Prostate gland (tissue), 2 donors: Measurements from ENCODE around the gene CUX1.

Source experiments
- CTCF ChIP-seq, 4 experiments: fragments of 200-600 bp in 2 of 4; fragments of 450-650 bp in 2 of 4; sonication (generic) in 2 of 4; IDR thresholded peaks; 1 replicate in 3 of 4; 2 replicates in 1 of 4; pipeline ENCODE4 v1.5.1; 2016 to 2019; ENCODE audit warnings: antibody characterized with exemption in 4 of 4, mild to moderate bottlenecking in 2 of 4, moderate library complexity in 2 of 4
- POLR2A ChIP-seq: fragments of 450-650 bp; IDR thresholded peaks from one replicate; pipeline ENCODE4 v1.6.1; 2016; ENCODE audit warnings: antibody characterized with exemption, mild to moderate bottlenecking

DNA sequence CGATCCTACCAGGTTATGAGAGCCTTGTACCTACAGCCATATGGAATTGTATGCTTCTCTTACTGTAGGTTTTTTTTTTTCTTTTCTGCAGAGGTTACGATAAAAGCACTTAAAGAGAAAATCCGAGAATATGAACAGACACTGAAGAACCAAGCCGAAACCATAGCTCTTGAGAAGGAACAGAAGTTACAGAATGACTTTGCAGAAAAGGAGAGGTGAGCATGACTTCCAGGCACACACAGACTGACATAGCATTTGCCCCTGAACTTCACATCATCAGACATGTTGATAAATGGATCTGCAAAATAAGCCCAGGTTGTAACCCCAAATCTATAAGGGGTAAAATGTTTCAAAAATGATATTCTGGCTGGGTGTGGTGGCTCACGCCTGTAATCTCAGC, 286.8 kb downstream of the CUX1 start:
- TF ChIP-seq CTCF (IDR thresholded peaks at IDR 0.05) (no peak), POLR2A (no peak)
